ENCODE data around the gene CDS1. TPM values are rescaled to one million over a fixed set of nuclear protein-coding genes. Genes with fewer than 3 reads are reported as not detected.
A peak's percentile ranks its signal among the peaks of the same experiment; 100 is the strongest.

Gene CDS1
- total and polyA plus RNA-seq, 10 of the 15 experiments (the other 5 are each of a cell fraction or from before 2014, with no cell fraction given) = 0.03 TPM; not detected in 8

- TF ChIP-seq EZH2 (IDR thresholded peaks at IDR 0.05; ENCODE audit: borderline replicate concordance, control insufficient read depth, low read depth, low read length) = no peak
- no peak for TF ChIP-seq MEF2A (IDR thresholded peaks at IDR 0.05; ENCODE audit: insufficient read depth, low read depth, low read length)
- no peak for TF ChIP-seq ZNF622 (IDR thresholded peaks at IDR 0.05)
Observed at GRCh38 chr4:84585251-84585650, 2.3 kb downstream of the CDS1 start (continued).

- intact Hi-C loops (cut with micrococcal nuclease; ENCODE audit: unreplicated experiment) = no loop called here
- Histone ChIP-seq H3K4me3 (no peak overlapping the region), H3K27me3 (replicated peaks in 1 of 2; ENCODE audit: control insufficient read depth in 2 of 2, insufficient read depth in 2 of 2, low read length in 1 of 2) (no peaks in the 10 kb centered on the region), H3K4me1 (ENCODE audit: control insufficient read depth, insufficient read depth, low read length) (no peaks in the 10 kb centered on the region), H3K9me3 (replicated peaks; ENCODE audit: control insufficient read depth, insufficient read depth, low read length) (no peaks in the 10 kb centered on the region), H3K79me2 (ENCODE audit: control insufficient read depth, insufficient read depth, low read length) (no peaks in the 10 kb centered on the region), H4K20me1 (ENCODE audit: control insufficient read depth, insufficient read depth) (no peaks in the 10 kb centered on the region), H3K27ac (ENCODE audit: control insufficient read depth, insufficient read depth) (no peak overlapping the region), H3K4me2 (ENCODE audit: control insufficient read depth, insufficient read depth) (no peak overlapping the region), H3K36me3 (ENCODE audit: control insufficient read depth in 2 of 2, insufficient read depth in 2 of 2, low read length in 1 of 2) (no peaks in the 10 kb centered on the region), H3K9ac (ENCODE audit: control insufficient read depth, insufficient read depth, low read length) (no peak overlapping the region), H2AFZ (ENCODE audit: control insufficient read depth, low read depth, low read length) (no peak overlapping the region)
- no TSS peak for BruUV-seq (replicated peaks)
- ChIA-PET RAD21 (ENCODE audit: unreplicated experiment) (no interaction called here), SMC1A (ENCODE audit: uncharacterized antibody, unreplicated experiment) (no interaction called here), CTCF (interaction anchor here (1.2 kb wide), 1 partner anchor 16 kb away, joined by 3 read pairs; no protein-coding TSS in a partner anchor), POLR2A (no interaction called here)
- WGBS (ENCODE audit: insufficient coverage, insufficient replicate concordance, low lambda C conversion rate, missing lambda C conversion rate) = 0% methylated on average over 2 of the region's 2 CpGs
- no peak for FAIRE-seq
- in situ Hi-C loops (cut with MboI) = no loop called here
- no peak for DNase-seq (ENCODE audit: low read depth, low spot score)
- no peak for TF ChIP-seq RELA (IDR thresholded peaks at IDR 0.05; ENCODE audit: borderline replicate concordance, partially characterized antibody)
- no peak for TF ChIP-seq BMI1 (IDR thresholded peaks at IDR 0.05; ENCODE audit: borderline replicate concordance)
- no peak for TF ChIP-seq KLF5 (IDR thresholded peaks at IDR 0.05; ENCODE audit: partially characterized antibody)
- ATAC-seq = no peak
Observed at GRCh38 chr4:84594724-84595123, 11.8 kb downstream of the CDS1 start.

- no peaks in the 10 kb centered on the region for H4K20me1 ChIP-seq (ENCODE audit: control insufficient read depth, insufficient read depth)
- no peak overlapping the region for H3K27ac ChIP-seq (ENCODE audit: control insufficient read depth, insufficient read depth)
- in situ Hi-C loops (cut with MboI) (no loop called here), intact Hi-C loops (cut with micrococcal nuclease; ENCODE audit: unreplicated experiment) (no loop called here)
- SMC1A ChIA-PET (ENCODE audit: uncharacterized antibody, unreplicated experiment) = no interaction called here
- no peak for DNase-seq (ENCODE audit: low read depth, low spot score)
- no peaks in the 10 kb centered on the region for H3K4me1 ChIP-seq (ENCODE audit: control insufficient read depth, insufficient read depth, low read length)
- WGBS (ENCODE audit: insufficient coverage, insufficient replicate concordance, low lambda C conversion rate, missing lambda C conversion rate) = 58% methylated on average over 4 of the region's 4 CpGs
- TF ChIP-seq KLF5 (IDR thresholded peaks at IDR 0.05; ENCODE audit: partially characterized antibody) (no peak), SREBF1 (IDR thresholded peaks at IDR 0.05; ENCODE audit: low read length) (no peak), POU2F2 (IDR thresholded peaks at IDR 0.05; ENCODE audit: borderline replicate concordance, low read depth, low read length) (no peak), ZBTB33 (IDR thresholded peaks at IDR 0.05) (no peak), IKZF2 (IDR thresholded peaks at IDR 0.05) (no peak), TAF1 (IDR thresholded peaks at IDR 0.05; ENCODE audit: borderline replicate concordance, low read depth, low read length) (no peak), BACH1 (IDR thresholded peaks at IDR 0.05; ENCODE audit: borderline replicate concordance) (no peak), PBX3 (IDR thresholded peaks at IDR 0.05; ENCODE audit: insufficient replicate concordance, low read depth, low read length) (no peak), LARP7 (IDR thresholded peaks at IDR 0.05) (no peak), ZBED1 (IDR thresholded peaks at IDR 0.05; ENCODE audit: borderline replicate concordance) (no peak)
- H3K27me3 ChIP-seq (replicated peaks in 1 of 2; ENCODE audit: control insufficient read depth in 2 of 2, insufficient read depth in 2 of 2, low read length in 1 of 2) = no peaks in the 10 kb centered on the region
- no peak overlapping the region for H3K9ac ChIP-seq (ENCODE audit: control insufficient read depth, insufficient read depth, low read length)
- H3K9me3 ChIP-seq (replicated peaks; ENCODE audit: control insufficient read depth, insufficient read depth, low read length) = no peaks in the 10 kb centered on the region
- 0 out of 3 replicates have a peak, but pooled peaks have one; percentile 21 for ATAC-seq
- POLR2A ChIA-PET = no interaction called here
- no peaks in the 10 kb centered on the region for H3K36me3 ChIP-seq (ENCODE audit: control insufficient read depth in 2 of 2, insufficient read depth in 2 of 2, low read length in 1 of 2)
- no peak for FAIRE-seq
- H3K79me2 ChIP-seq (ENCODE audit: control insufficient read depth, insufficient read depth, low read length) = no peaks in the 10 kb centered on the region
- CTCF ChIA-PET = no interaction called here
- RAD21 ChIA-PET (ENCODE audit: unreplicated experiment) = no interaction called here
- H3K4me3 ChIP-seq = no peak overlapping the region
- H3K4me2 ChIP-seq (ENCODE audit: control insufficient read depth, insufficient read depth) = no peak overlapping the region
- H2AFZ ChIP-seq (ENCODE audit: control insufficient read depth, low read depth, low read length) = no peak overlapping the region
- no TSS peak for BruUV-seq (replicated peaks)
Observed at GRCh38 chr4:84596826-84597225, 13.9 kb downstream of the CDS1 start.
